ENCODE results near the gene CYP4F22. TPM values are rescaled to one million over a fixed set of nuclear protein-coding genes. Genes with fewer than 3 reads are reported as not detected.
A peak's percentile ranks its signal among the peaks of the same experiment; 100 is the strongest.
"Not testable (repeated sequence)": the region's sequence is repeated elsewhere in the genome, so short reads cannot be mapped to it uniquely, and the experiment has no call there.

Gene CYP4F22
- total RNA-seq, 1 experiment from 2014 or later, result 78.3 TPM

- H3K4me1 ChIP-seq (ENCODE audit: insufficient read depth, low read length, poor library complexity, severe bottlenecking), result peaks cover 8% of the 10 kb centered on the region
- H3K4me3 ChIP-seq (ENCODE audit: low read depth, low read length, poor library complexity, severe bottlenecking), result no peak within 1 kb of the TSS
- ChIA-PET POLR2A (ENCODE audit: low non-redundant PET) (no interaction called here), CTCF (no interaction called here)
- TF ChIP-seq CTCF (conservative IDR thresholded peaks at IDR 0.05; ENCODE audit: low read depth, low read length), result peak; percentile 52
- TF ChIP-seq EZH2 (IDR thresholded peaks at IDR 0.05; ENCODE audit: borderline replicate concordance, low read depth, low read length, poor library complexity, severe bottlenecking), result no peak
- H3K36me3 ChIP-seq (ENCODE audit: insufficient read depth, low read length, poor library complexity, severe bottlenecking), result no peaks in the 10 kb centered on the region
- no TSS peak for BruUV-seq (replicated peaks)
- intact Hi-C loops (cut with micrococcal nuclease; ENCODE audit: unreplicated experiment), result no loop called here
- peak within 1 kb of the TSS; percentile 34 for H3K27ac ChIP-seq (ENCODE audit: low read depth, low read length, poor library complexity, severe bottlenecking)
- no peaks in the 10 kb centered on the region for H3K27me3 ChIP-seq (replicated peaks; ENCODE audit: insufficient read depth, low read depth, low read length, poor library complexity)
- DNase-seq (ENCODE audit: low spot score), result peak; percentile 47
- no peaks in the 10 kb centered on the region for H3K9me3 ChIP-seq (ENCODE audit: low read depth, low read length, poor library complexity, severe bottlenecking)
These were observed 28.7 kb upstream of the CYP4F22 start, which contains the start of gene PGLYRP2 for GRCh38 chr19:15479391-15480345. Gene PGLYRP2, minus strand, starts transcription at chr19:15479501. Its CDS starts 130 bp downstream, at chr19:15479371.

- H3K27ac ChIP-seq (ENCODE audit: low read depth, low read length, poor library complexity, severe bottlenecking); BruUV-seq (replicated peaks); H3K27me3 ChIP-seq (replicated peaks; ENCODE audit: insufficient read depth, low read depth, low read length, poor library complexity); CTCF ChIA-PET; H3K4me1 ChIP-seq (ENCODE audit: insufficient read depth, low read length, poor library complexity, severe bottlenecking); DNase-seq (ENCODE audit: low spot score); intact Hi-C loops (cut with micrococcal nuclease; ENCODE audit: unreplicated experiment); H3K4me3 ChIP-seq (ENCODE audit: low read depth, low read length, poor library complexity, severe bottlenecking); POLR2A ChIA-PET (ENCODE audit: low non-redundant PET); H3K36me3 ChIP-seq (ENCODE audit: insufficient read depth, low read length, poor library complexity, severe bottlenecking); H3K9me3 ChIP-seq (ENCODE audit: low read depth, low read length, poor library complexity, severe bottlenecking): not testable (repeated sequence)
These were observed 27.3 kb upstream of the CYP4F22 start for GRCh38 chr19:15480996-15481395.

- H3K27me3 ChIP-seq (replicated peaks; ENCODE audit: insufficient read depth, low read depth, low read length, poor library complexity); BruUV-seq (replicated peaks); intact Hi-C loops (cut with micrococcal nuclease; ENCODE audit: unreplicated experiment); H3K27ac ChIP-seq (ENCODE audit: low read depth, low read length, poor library complexity, severe bottlenecking); H3K4me3 ChIP-seq (ENCODE audit: low read depth, low read length, poor library complexity, severe bottlenecking); H3K9me3 ChIP-seq (ENCODE audit: low read depth, low read length, poor library complexity, severe bottlenecking); DNase-seq (ENCODE audit: low spot score); POLR2A ChIA-PET (ENCODE audit: low non-redundant PET); H3K4me1 ChIP-seq (ENCODE audit: insufficient read depth, low read length, poor library complexity, severe bottlenecking); H3K36me3 ChIP-seq (ENCODE audit: insufficient read depth, low read length, poor library complexity, severe bottlenecking): not testable (repeated sequence)
- CTCF ChIA-PET, result interaction anchor here (0.6 kb wide), 1 partner anchor 10 kb away, joined by 3 read pairs; no protein-coding TSS in a partner anchor
These were observed 22.6 kb upstream of the CYP4F22 start for GRCh38 chr19:15485768-15486167.

GRCh38 chr19:15487038-15487437, 21.3 kb upstream of the CYP4F22 start:
- TF ChIP-seq CTCF (conservative IDR thresholded peaks at IDR 0.05; ENCODE audit: low read depth, low read length), result no peak
- TF ChIP-seq EZH2 (IDR thresholded peaks at IDR 0.05; ENCODE audit: borderline replicate concordance, low read depth, low read length, poor library complexity, severe bottlenecking), result no peak
- CTCF ChIA-PET, result no interaction called here
- no TSS peak for BruUV-seq (replicated peaks)
- no peaks in the 10 kb centered on the region for H3K9me3 ChIP-seq (ENCODE audit: low read depth, low read length, poor library complexity, severe bottlenecking)
- POLR2A ChIA-PET (ENCODE audit: low non-redundant PET), result no interaction called here
- no peaks in the 10 kb centered on the region for H3K4me1 ChIP-seq (ENCODE audit: insufficient read depth, low read length, poor library complexity, severe bottlenecking)
- H3K27me3 ChIP-seq (replicated peaks; ENCODE audit: insufficient read depth, low read depth, low read length, poor library complexity), result no peaks in the 10 kb centered on the region
- no peak overlapping the region for H3K4me3 ChIP-seq (ENCODE audit: low read depth, low read length, poor library complexity, severe bottlenecking)
- no peak for DNase-seq (ENCODE audit: low spot score)
- intact Hi-C loops (cut with micrococcal nuclease; ENCODE audit: unreplicated experiment), result no loop called here
- no peak overlapping the region for H3K27ac ChIP-seq (ENCODE audit: low read depth, low read length, poor library complexity, severe bottlenecking)
- H3K36me3 ChIP-seq (ENCODE audit: insufficient read depth, low read length, poor library complexity, severe bottlenecking), result no peaks in the 10 kb centered on the region
